ENCODE data around the gene DNMT3B. TPM values are rescaled to one million over a fixed set of nuclear protein-coding genes. Genes with fewer than 3 reads are reported as not detected.
A peak's percentile ranks its signal among the peaks of the same experiment; 100 is the strongest.

DNMT3B gene
- total RNA-seq, 1 experiment from 2014 or later, result 7.3 TPM

DNA sequence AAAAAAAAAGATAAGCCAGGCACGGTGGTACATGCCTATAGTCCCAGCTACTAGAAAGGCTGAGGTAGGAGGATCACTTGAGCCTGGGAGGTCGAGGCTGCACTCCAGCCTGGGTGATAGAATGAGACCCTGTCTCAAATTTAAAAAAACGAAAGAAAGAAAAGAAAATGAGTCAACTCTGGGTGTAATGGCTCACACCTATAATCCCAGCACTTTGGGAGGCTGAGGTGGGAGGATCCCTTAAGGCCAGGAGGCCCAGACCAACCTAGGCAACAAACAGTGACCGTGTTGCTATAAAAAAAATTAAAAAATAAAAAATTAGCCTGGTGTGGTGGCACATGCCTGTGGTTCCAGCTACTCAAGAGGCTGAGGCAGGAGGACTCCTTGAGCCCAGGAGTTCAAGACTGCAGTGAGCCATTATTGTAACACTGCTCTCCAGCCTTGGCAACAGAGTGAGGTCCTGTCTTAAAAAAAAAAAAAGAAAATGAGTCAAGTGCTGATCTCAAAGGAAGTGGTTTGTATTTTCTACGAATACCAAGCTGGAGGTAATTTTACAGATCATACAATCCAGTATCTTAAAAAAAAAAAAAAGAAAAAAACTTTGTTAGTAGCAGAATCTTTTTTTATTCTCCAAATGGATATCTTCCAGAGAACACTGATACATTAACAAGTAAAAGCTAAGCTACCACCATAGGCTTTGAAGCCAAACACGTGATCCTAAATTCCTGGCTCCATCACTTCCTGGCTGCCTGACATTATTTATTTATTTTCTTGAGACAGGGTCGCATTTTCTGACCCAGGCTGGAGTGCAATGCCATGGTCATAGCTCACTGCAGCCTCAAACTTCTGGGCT is 24.6 kb upstream of the DNMT3B start:
- intact Hi-C loops (cut with micrococcal nuclease), result no loop called here

DNA sequence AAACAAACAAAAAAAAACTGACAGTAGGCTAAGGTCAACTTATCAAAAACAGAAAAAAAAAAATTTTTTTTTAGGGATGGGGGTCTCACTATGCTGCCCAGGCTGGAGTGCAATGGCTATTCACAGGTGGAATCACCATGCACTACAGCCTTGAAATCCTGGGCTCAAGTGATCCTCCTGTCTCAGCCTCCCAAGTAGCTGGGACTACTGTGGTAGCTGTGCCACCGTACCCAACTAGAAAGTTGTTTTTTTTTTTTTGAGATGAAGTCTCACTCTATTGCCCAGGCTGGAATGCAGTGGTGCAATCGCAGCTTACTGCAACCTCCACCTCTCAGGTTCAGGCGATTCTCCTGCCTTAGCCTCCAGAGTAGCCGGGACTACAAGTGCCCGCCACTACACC is 21.0 kb upstream of the DNMT3B start:
- no peaks in the 10 kb centered on the region for H3K9me2 ChIP-seq (replicated peaks; ENCODE audit: low read length)
- no peak overlapping the region for H3K4me2 ChIP-seq (ENCODE audit: low read length)
- peaks cover 17% of the 10 kb centered on the region for H3K79me2 ChIP-seq (ENCODE audit: low read length)
- no peaks in the 10 kb centered on the region for H4K20me1 ChIP-seq (ENCODE audit: low read length)
- no peaks in the 10 kb centered on the region for H3K27me3 ChIP-seq (ENCODE audit: low read length)
- TF ChIP-seq, protein P1, sequence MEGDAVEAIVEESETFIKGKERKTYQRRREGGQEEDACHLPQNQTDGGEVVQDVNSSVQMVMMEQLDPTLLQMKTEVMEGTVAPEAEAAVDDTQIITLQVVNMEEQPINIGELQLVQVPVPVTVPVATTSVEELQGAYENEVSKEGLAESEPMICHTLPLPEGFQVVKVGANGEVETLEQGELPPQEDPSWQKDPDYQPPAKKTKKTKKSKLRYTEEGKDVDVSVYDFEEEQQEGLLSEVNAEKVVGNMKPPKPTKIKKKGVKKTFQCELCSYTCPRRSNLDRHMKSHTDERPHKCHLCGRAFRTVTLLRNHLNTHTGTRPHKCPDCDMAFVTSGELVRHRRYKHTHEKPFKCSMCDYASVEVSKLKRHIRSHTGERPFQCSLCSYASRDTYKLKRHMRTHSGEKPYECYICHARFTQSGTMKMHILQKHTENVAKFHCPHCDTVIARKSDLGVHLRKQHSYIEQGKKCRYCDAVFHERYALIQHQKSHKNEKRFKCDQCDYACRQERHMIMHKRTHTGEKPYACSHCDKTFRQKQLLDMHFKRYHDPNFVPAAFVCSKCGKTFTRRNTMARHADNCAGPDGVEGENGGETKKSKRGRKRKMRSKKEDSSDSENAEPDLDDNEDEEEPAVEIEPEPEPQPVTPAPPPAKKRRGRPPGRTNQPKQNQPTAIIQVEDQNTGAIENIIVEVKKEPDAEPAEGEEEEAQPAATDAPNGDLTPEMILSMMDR (conservative IDR thresholded peaks at IDR 0.05; ENCODE audit: low read depth, low read length), result no peak
- TF ChIP-seq EZH2phosphoT487 (IDR thresholded peaks at IDR 0.05; ENCODE audit: borderline replicate concordance, low read length), result no peak
- TF ChIP-seq EZH2 (IDR thresholded peaks at IDR 0.05; ENCODE audit: low read length, unreplicated experiment), result no peak
- H3K9me3 ChIP-seq (ENCODE audit: low read length), result no peaks in the 10 kb centered on the region
- peaks cover 26% of the 10 kb centered on the region for H3K4me1 ChIP-seq (ENCODE audit: insufficient read depth, low read length)
- no peak overlapping the region for H3K9ac ChIP-seq (ENCODE audit: low read length)
- peaks cover 2% of the 10 kb centered on the region for H3F3A ChIP-seq (ENCODE audit: low read length, unreplicated experiment)
- POLR2A ChIA-PET (ENCODE audit: unreplicated experiment), result no interaction called here
- no peak for DNase-seq
- CTCF ChIA-PET, result interaction anchor here (0.5 kb wide), 1 partner anchor 26 kb away, joined by 3 read pairs; no protein-coding TSS in a partner anchor
- H3K27ac ChIP-seq (ENCODE audit: low read length), result no peak overlapping the region
- no peak for ATAC-seq
- BruUV-seq (replicated peaks), result no TSS peak
- no peak overlapping the region for H2AFZ ChIP-seq (ENCODE audit: low read length)
- H3K4me3 ChIP-seq (ENCODE audit: low read length), result no peak overlapping the region
- H3K36me3 ChIP-seq (ENCODE audit: low read depth, low read length), result no peaks in the 10 kb centered on the region
- intact Hi-C loops (cut with micrococcal nuclease), result no loop called here

More for the DNA sequence above, 24.6 kb upstream of the DNMT3B start:
- H3K4me1 ChIP-seq (ENCODE audit: insufficient read depth, low read length), result peaks cover 5% of the 10 kb centered on the region
- peaks cover 6% of the 10 kb centered on the region for H3K79me2 ChIP-seq (ENCODE audit: low read length)
- ChIA-PET CTCF (interaction anchor here (0.6 to 0.7 kb wide), 4 partner anchors 19 to 213 kb away, joined by 3 to 9 read pairs (median 4); no protein-coding TSS in a partner anchor), POLR2A (ENCODE audit: unreplicated experiment) (interaction anchor here (0.6 kb wide), 2 partner anchors 21 to 194 kb away, joined by 3 to 5 read pairs; no protein-coding TSS in a partner anchor)
- no peak overlapping the region for H3K4me2 ChIP-seq (ENCODE audit: low read length)
- H3K27ac ChIP-seq (ENCODE audit: low read length), result peak overlapping the region; percentile 2; the same call in 1 of the 2 replicates
- no peaks in the 10 kb centered on the region for H3F3A ChIP-seq (ENCODE audit: low read length, unreplicated experiment)
- H3K9me2 ChIP-seq (replicated peaks; ENCODE audit: low read length), result no peaks in the 10 kb centered on the region
- H3K36me3 ChIP-seq (ENCODE audit: low read depth, low read length), result no peaks in the 10 kb centered on the region
- no peak overlapping the region for H2AFZ ChIP-seq (ENCODE audit: low read length)
- H3K27me3 ChIP-seq (ENCODE audit: low read length), result no peaks in the 10 kb centered on the region
- DNase-seq (peak; percentile 26), ATAC-seq (peak; percentile 51)
- H3K9me3 ChIP-seq (ENCODE audit: low read length), result no peaks in the 10 kb centered on the region
- TF ChIP-seq EZH2phosphoT487 (IDR thresholded peaks at IDR 0.05; ENCODE audit: borderline replicate concordance, low read length) (no peak), EZH2 (IDR thresholded peaks at IDR 0.05; ENCODE audit: low read length, unreplicated experiment) (no peak)
- TF ChIP-seq, protein P1 (conservative IDR thresholded peaks at IDR 0.05; ENCODE audit: low read depth, low read length), result no peak
- no peak overlapping the region for H3K4me3 ChIP-seq (ENCODE audit: low read length)
- H4K20me1 ChIP-seq (ENCODE audit: low read length), result no peaks in the 10 kb centered on the region
- BruUV-seq (replicated peaks), result no TSS peak
- H3K9ac ChIP-seq (ENCODE audit: low read length), result no peak overlapping the region
